ENCODE data around the gene BUD23. TPM values are rescaled to one million over a fixed set of nuclear protein-coding genes. Genes with fewer than 3 reads are reported as not detected.
"Not testable (repeated sequence)": the region's sequence is repeated elsewhere in the genome, so short reads cannot be mapped to it uniquely, and the experiment has no call there.

Gene BUD23
- total RNA-seq, 1 experiment from 2014 or later, result 124 TPM

- POLR2A ChIA-PET, result no interaction called here
- no peak overlapping the region for H3K27ac ChIP-seq (ENCODE audit: low read length)
- in situ Hi-C loops (cut with HindIII; ENCODE audit: low pct_unique_long_range_greater_than_20kb, low sequenced_read_pairs) (no loop called here), intact Hi-C loops (cut with micrococcal nuclease; ENCODE audit: unreplicated experiment) (no loop called here)
- 0 out of 2 replicates have a peak, but pooled peaks cover 4% of the 10 kb centered on the region for H3K4me1 ChIP-seq (ENCODE audit: control insufficient read depth, insufficient read depth, low read length)
- no peaks in the 10 kb centered on the region for H3K36me3 ChIP-seq (ENCODE audit: control insufficient read depth, insufficient read depth, low read length)
- no TSS peak for BruUV-seq (replicated peaks)
- peaks cover 3% of the 10 kb centered on the region; the same call in 1 of the 2 replicates for H3K27me3 ChIP-seq (ENCODE audit: control insufficient read depth, insufficient read depth, low read length)
- DNase-seq (ENCODE audit: low read depth, low spot score) (no peak), ATAC-seq (no peak)
- CTCF ChIA-PET, result no interaction called here
- TF ChIP-seq POLR2AphosphoS5 (IDR thresholded peaks at IDR 0.05; ENCODE audit: low read depth, low read length), result no peak
- TF ChIP-seq TCF7L2 (IDR thresholded peaks at IDR 0.05; ENCODE audit: low read depth, low read length), result no peak
- TF ChIP-seq, protein P1, sequence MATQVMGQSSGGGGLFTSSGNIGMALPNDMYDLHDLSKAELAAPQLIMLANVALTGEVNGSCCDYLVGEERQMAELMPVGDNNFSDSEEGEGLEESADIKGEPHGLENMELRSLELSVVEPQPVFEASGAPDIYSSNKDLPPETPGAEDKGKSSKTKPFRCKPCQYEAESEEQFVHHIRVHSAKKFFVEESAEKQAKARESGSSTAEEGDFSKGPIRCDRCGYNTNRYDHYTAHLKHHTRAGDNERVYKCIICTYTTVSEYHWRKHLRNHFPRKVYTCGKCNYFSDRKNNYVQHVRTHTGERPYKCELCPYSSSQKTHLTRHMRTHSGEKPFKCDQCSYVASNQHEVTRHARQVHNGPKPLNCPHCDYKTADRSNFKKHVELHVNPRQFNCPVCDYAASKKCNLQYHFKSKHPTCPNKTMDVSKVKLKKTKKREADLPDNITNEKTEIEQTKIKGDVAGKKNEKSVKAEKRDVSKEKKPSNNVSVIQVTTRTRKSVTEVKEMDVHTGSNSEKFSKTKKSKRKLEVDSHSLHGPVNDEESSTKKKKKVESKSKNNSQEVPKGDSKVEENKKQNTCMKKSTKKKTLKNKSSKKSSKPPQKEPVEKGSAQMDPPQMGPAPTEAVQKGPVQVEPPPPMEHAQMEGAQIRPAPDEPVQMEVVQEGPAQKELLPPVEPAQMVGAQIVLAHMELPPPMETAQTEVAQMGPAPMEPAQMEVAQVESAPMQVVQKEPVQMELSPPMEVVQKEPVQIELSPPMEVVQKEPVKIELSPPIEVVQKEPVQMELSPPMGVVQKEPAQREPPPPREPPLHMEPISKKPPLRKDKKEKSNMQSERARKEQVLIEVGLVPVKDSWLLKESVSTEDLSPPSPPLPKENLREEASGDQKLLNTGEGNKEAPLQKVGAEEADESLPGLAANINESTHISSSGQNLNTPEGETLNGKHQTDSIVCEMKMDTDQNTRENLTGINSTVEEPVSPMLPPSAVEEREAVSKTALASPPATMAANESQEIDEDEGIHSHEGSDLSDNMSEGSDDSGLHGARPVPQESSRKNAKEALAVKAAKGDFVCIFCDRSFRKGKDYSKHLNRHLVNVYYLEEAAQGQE (IDR thresholded peaks at IDR 0.05; ENCODE audit: insufficient read depth in 1 of 2, low read depth in 2 of 2, low read length in 1 of 2), result no peak
- TF ChIP-seq SIN3A (IDR thresholded peaks at IDR 0.05; ENCODE audit: borderline replicate concordance, insufficient read depth, low read depth, low read length), result no peak
- no peak for TF ChIP-seq CTCF (IDR thresholded peaks at IDR 0.05)
- H3K9me3 ChIP-seq (ENCODE audit: control insufficient read depth, insufficient read depth, low read depth, low read length), result no peaks in the 10 kb centered on the region
- no peak overlapping the region for H3K4me3 ChIP-seq (ENCODE audit: low read depth in 2 of 2, low read length in 2 of 2)
These were observed 30.9 kb upstream of the BUD23 start for GRCh38 chr7:73652541-73652949.

DNA sequence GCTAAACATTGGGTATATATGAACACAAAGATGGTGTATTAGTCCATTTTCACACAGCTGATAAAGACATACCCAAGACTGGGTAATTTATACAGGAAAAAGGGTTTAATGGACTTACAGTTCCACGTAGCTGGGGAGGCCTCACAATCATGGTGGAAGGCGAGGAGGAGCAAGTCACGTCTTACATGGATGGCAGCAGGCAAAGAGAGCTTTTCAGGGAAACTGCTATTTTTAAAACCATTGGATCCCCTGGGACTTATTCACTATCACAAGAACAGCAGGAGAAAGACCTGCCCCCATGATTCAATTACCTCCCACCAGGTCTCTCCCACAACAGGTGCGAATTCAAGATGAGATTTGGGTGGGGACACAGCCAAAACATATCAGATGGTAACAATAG, 28.1 kb upstream of the BUD23 start:
- BruUV-seq (replicated peaks); H3K4me1 ChIP-seq (ENCODE audit: control insufficient read depth, insufficient read depth, low read length); intact Hi-C loops (cut with micrococcal nuclease; ENCODE audit: unreplicated experiment); ATAC-seq; CTCF ChIA-PET; DNase-seq (ENCODE audit: low read depth, low spot score); H3K27me3 ChIP-seq (ENCODE audit: control insufficient read depth, insufficient read depth, low read length); POLR2A ChIA-PET; in situ Hi-C loops (cut with HindIII; ENCODE audit: low pct_unique_long_range_greater_than_20kb, low sequenced_read_pairs); H3K9me3 ChIP-seq (ENCODE audit: control insufficient read depth, insufficient read depth, low read depth, low read length); H3K36me3 ChIP-seq (ENCODE audit: control insufficient read depth, insufficient read depth, low read length); H3K4me3 ChIP-seq (ENCODE audit: low read depth in 2 of 2, low read length in 2 of 2); H3K27ac ChIP-seq (ENCODE audit: low read length): not testable (repeated sequence)

DNA sequence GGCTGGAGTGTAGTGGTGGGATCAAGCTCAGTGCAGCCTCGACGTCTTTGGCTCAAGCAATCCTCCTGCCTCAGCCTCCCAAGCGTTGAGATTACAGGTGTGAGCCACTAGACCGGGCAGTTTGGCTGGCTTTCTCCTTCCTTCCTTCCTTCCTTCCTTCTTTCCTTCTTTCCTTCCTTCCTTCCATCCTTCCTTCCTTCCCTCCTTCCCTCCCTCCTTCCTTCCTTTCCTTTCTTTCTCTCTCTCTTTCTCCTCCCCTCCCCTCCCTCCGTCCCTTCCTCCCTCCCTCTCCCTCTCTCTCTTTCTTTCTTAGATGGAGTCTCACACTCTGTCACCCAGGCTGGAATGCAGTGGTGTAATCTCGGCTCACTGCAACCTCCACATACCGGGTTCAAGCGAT, 23.4 kb upstream of the BUD23 start:
- no peaks in the 10 kb centered on the region for H3K9me3 ChIP-seq (ENCODE audit: control insufficient read depth, insufficient read depth, low read depth, low read length)
- ATAC-seq (no peak), DNase-seq (ENCODE audit: low read depth, low spot score) (no peak)
- ChIA-PET CTCF (no interaction called here), POLR2A (no interaction called here)
- no TSS peak for BruUV-seq (replicated peaks)
- intact Hi-C loops (cut with micrococcal nuclease; ENCODE audit: unreplicated experiment), result no loop called here
- no peak overlapping the region for H3K4me3 ChIP-seq (ENCODE audit: low read depth in 2 of 2, low read length in 2 of 2)
- in situ Hi-C loops (cut with HindIII; ENCODE audit: low pct_unique_long_range_greater_than_20kb, low sequenced_read_pairs), result no loop called here
- TF ChIP-seq CTCF (IDR thresholded peaks at IDR 0.05), result no peak
- TF ChIP-seq TCF7L2 (IDR thresholded peaks at IDR 0.05; ENCODE audit: low read depth, low read length), result no peak
- TF ChIP-seq SIN3A (IDR thresholded peaks at IDR 0.05; ENCODE audit: borderline replicate concordance, insufficient read depth, low read depth, low read length), result no peak
- no peak for TF ChIP-seq POLR2AphosphoS5 (IDR thresholded peaks at IDR 0.05; ENCODE audit: low read depth, low read length)
- TF ChIP-seq, protein P1 (IDR thresholded peaks at IDR 0.05; ENCODE audit: insufficient read depth in 1 of 2, low read depth in 2 of 2, low read length in 1 of 2), result no peak
- H3K36me3 ChIP-seq (ENCODE audit: control insufficient read depth, insufficient read depth, low read length), result no peaks in the 10 kb centered on the region
- no peaks in the 10 kb centered on the region for H3K4me1 ChIP-seq (ENCODE audit: control insufficient read depth, insufficient read depth, low read length)
- no peak overlapping the region for H3K27ac ChIP-seq (ENCODE audit: low read length)
- H3K27me3 ChIP-seq (ENCODE audit: control insufficient read depth, insufficient read depth, low read length), result no peaks in the 10 kb centered on the region

DNA sequence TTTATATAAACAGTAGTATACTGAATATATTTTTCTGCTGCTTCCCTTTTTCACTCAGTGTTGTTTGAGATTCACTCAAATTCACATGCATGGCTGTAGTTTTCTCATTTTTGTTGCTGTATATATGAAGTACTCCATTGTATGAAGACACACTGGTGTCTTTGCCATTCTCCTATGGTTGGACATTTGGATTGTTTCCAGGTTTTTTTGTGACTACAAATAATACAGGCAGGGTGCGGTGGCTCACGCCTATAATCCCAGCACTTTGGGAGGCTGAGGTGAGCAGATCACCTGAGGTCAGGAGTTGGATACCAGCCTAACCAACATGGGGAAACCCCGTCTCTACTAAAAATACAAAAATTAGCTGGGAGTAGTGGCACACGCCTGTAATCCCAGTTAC, 22.8 kb upstream of the BUD23 start:
- H3K9me3 ChIP-seq (ENCODE audit: control insufficient read depth, insufficient read depth, low read depth, low read length); H3K4me1 ChIP-seq (ENCODE audit: control insufficient read depth, insufficient read depth, low read length); H3K27me3 ChIP-seq (ENCODE audit: control insufficient read depth, insufficient read depth, low read length); H3K4me3 ChIP-seq (ENCODE audit: low read depth in 2 of 2, low read length in 2 of 2); POLR2A ChIA-PET; BruUV-seq (replicated peaks); H3K27ac ChIP-seq (ENCODE audit: low read length); H3K36me3 ChIP-seq (ENCODE audit: control insufficient read depth, insufficient read depth, low read length); intact Hi-C loops (cut with micrococcal nuclease; ENCODE audit: unreplicated experiment); DNase-seq (ENCODE audit: low read depth, low spot score); in situ Hi-C loops (cut with HindIII; ENCODE audit: low pct_unique_long_range_greater_than_20kb, low sequenced_read_pairs); ATAC-seq; CTCF ChIA-PET: not testable (repeated sequence)

All from Panc1 (cell line).